SK-N-SH treated with all-trans-retinoic acid at 6 μM for 48 hours (cell line): ENCODE results near the gene EIF2A.

Source experiments
- ATAC-seq: fragments of 200-7000 bp; cut with Tn5 transposase; 3 replicates; pipeline ENCODE4 v1.9.1; 2020; ENCODE audit warnings: mild to moderate bottlenecking, moderate library complexity
- ARNTL ChIP-seq: fragments of 450-650 bp; formaldehyde crosslinking; IDR thresholded peaks from 2 replicates; pipeline ENCODE4 v1.5.0; 2020; ENCODE audit warnings: low read depth, mild to moderate bottlenecking, moderate library complexity, borderline replicate concordance
- ESRRG ChIP-seq: fragments of 250-450 bp; sonication (Bioruptor Pico); IDR thresholded peaks from 2 replicates; pipeline ENCODE4 v1.6.1; 2021; ENCODE audit warnings: mild to moderate bottlenecking
- OSR1 ChIP-seq: fragments of 250-450 bp; sonication (Bioruptor Pico); IDR thresholded peaks from 2 replicates; pipeline ENCODE4 v1.8.0; 2022; ENCODE audit warnings: moderate library complexity, mild to moderate bottlenecking, inconsistent platforms
- POU6F1 ChIP-seq: fragments of 250-450 bp; sonication (Bioruptor Pico); IDR thresholded peaks from 2 replicates; pipeline ENCODE4 v1.8.0; 2021; ENCODE audit warnings: low read depth, mild to moderate bottlenecking, moderate library complexity, borderline replicate concordance
- SNAI2 ChIP-seq: fragments of 250-450 bp; sonication (Bioruptor Pico); IDR thresholded peaks from 2 replicates; pipeline ENCODE4 v1.5.0; 2020; ENCODE audit warnings: mild to moderate bottlenecking, moderate library complexity
- TCF4 ChIP-seq: fragments of 250-450 bp; sonication (Bioruptor Pico); IDR thresholded peaks from 2 replicates; pipeline ENCODE4 v1.8.0; 2021; ENCODE audit warnings: mild to moderate bottlenecking, moderate library complexity, borderline replicate concordance
- TSHZ2 ChIP-seq: fragments of 250-450 bp; sonication (Bioruptor Pico); IDR thresholded peaks from 2 replicates; pipeline ENCODE4 v1.5.0; 2020; ENCODE audit warnings: mild to moderate bottlenecking, moderate library complexity
- ZC3H10 ChIP-seq: fragments of 250-450 bp; sonication (Bioruptor Pico); IDR thresholded peaks from 2 replicates; pipeline ENCODE4 v1.5.1; 2021; ENCODE audit warnings: mild to moderate bottlenecking, moderate library complexity
- ZFP30 ChIP-seq: fragments of 450-650 bp; formaldehyde crosslinking; IDR thresholded peaks from 2 replicates; pipeline ENCODE4 v1.5.0; 2022; ENCODE audit warnings: mild to moderate bottlenecking, moderate library complexity
- ZNF70 ChIP-seq: fragments of 450-650 bp; formaldehyde crosslinking; IDR thresholded peaks from 2 replicates; pipeline ENCODE4 v1.5.0; 2020; ENCODE audit warnings: mild to moderate bottlenecking, moderate library complexity
- ZNF8 ChIP-seq: fragments of 450-650 bp; formaldehyde crosslinking; IDR thresholded peaks from 2 replicates; pipeline ENCODE4 v1.5.0; 2020; ENCODE audit warnings: mild to moderate bottlenecking, moderate library complexity

Gene EIF2A

GRCh38 chr3:150635076-150635475 lies 88.5 kb downstream of the EIF2A start (continued):
- no peak for TF ChIP-seq TSHZ2 (CRISPR knock-in tag)
- TF ChIP-seq TCF4 (CRISPR knock-in tag): no peak
- TF ChIP-seq ZC3H10 (CRISPR knock-in tag): no peak
- TF ChIP-seq ESRRG (CRISPR knock-in tag): no peak
- TF ChIP-seq ZFP30 (CRISPR knock-in tag): no peak
- no peak for TF ChIP-seq ZNF8 (CRISPR knock-in tag)

- TF ChIP-seq POU6F1 (no peak), TSHZ2 (CRISPR knock-in tag) (no peak), SNAI2 (no peak), ZC3H10 (CRISPR knock-in tag) (no peak), ZNF70 (CRISPR knock-in tag) (no peak), ARNTL (CRISPR knock-in tag) (no peak), OSR1 (no peak)
- no peak for ATAC-seq
Observed at GRCh38 chr3:150635526-150635925, 88.9 kb downstream of the EIF2A start.
